HG03558 (cell line): ENCODE results near the gene TARBP2.

Experiments
- ATAC-seq: cut with Tn5 transposase; IDR thresholded peaks from one replicate; pipeline ENCODE4 v1.9.1; 2021; ENCODE audit warnings: moderate number of reproducible peaks; ENCODE audit not compliant: unreplicated experiment; ENCODE audit errors: extremely low read depth

Gene TARBP2, protein sequence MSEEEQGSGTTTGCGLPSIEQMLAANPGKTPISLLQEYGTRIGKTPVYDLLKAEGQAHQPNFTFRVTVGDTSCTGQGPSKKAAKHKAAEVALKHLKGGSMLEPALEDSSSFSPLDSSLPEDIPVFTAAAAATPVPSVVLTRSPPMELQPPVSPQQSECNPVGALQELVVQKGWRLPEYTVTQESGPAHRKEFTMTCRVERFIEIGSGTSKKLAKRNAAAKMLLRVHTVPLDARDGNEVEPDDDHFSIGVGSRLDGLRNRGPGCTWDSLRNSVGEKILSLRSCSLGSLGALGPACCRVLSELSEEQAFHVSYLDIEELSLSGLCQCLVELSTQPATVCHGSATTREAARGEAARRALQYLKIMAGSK

DNA sequence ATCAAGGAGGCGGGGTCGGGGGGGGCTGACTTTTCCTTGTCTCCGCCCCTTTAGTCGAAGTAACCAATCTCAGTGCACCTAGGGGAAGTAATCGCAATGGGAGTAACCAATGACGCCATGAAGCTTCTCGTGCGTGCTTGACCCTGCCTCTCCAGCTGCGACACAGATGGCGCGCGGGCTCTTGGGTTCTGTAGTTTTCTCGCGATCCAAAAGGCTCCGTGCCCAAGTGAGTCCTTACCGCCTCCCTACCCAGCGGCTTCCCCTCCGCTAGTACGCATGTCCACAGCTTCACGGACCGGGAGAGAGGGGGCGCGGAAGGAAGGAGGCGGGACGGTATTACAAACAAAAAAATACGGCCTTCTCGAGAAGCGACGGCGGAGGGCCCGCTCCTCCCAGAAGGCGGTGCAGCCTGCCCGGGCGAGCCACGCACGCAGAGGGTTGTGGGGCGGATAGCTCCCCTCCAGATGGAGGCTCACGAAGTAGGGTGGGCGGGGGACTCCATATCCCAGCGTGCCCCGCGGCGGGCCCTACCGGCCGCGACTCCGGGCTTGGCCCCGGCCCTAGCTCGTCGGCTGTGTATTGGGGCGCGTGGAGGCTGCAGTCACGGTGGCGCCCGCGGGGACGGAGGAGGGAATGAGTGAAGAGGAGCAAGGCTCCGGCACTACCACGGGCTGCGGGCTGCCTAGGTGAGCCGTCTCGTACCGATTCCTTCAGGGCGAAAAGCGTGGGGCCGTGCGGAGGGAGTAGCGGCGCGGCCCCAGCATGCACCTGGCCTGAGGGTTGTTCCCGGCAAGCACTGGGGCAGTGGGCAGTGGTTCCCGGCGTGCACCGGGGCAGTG lies at the start of gene TARBP2:
TARBP2 (plus strand) TSS at position 508 of the 839 bp plus-strand sequence; CDS start at position 634, 126 bp downstream.
- ATAC-seq, result peak; percentile 63

DNA sequence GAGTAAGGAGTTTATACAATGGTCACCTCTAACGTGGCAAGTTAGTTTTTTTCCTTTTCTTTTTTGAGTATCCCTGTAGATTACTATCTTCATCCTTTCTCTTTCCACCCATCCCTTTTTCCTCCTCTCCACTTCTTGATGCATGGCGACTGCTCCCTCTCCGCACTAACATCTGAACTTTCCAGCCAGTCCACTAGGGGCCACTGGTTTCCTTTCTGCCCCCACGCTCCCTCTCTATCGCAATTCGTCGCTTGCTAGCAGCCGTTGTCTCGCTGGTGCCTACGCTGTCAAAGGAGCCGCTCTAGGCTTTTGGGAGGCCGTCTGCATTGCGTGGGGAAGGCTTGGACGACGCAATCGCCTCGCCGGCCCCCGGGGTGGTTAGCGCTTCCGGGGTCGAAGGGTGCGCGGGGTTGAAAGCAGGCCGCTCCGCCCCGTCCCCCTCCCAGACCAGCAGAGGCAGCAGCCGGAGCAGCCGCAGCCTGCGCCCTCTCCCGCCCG lies 49.4 kb upstream of the TARBP2 start, which contains the start of gene PCBP2:
PCBP2 (plus strand) TSS at position 442 of the 498 bp plus-strand sequence. CDS start 2,699 bp downstream, outside the sequence.
- ATAC-seq, result peak; percentile 87

DNA sequence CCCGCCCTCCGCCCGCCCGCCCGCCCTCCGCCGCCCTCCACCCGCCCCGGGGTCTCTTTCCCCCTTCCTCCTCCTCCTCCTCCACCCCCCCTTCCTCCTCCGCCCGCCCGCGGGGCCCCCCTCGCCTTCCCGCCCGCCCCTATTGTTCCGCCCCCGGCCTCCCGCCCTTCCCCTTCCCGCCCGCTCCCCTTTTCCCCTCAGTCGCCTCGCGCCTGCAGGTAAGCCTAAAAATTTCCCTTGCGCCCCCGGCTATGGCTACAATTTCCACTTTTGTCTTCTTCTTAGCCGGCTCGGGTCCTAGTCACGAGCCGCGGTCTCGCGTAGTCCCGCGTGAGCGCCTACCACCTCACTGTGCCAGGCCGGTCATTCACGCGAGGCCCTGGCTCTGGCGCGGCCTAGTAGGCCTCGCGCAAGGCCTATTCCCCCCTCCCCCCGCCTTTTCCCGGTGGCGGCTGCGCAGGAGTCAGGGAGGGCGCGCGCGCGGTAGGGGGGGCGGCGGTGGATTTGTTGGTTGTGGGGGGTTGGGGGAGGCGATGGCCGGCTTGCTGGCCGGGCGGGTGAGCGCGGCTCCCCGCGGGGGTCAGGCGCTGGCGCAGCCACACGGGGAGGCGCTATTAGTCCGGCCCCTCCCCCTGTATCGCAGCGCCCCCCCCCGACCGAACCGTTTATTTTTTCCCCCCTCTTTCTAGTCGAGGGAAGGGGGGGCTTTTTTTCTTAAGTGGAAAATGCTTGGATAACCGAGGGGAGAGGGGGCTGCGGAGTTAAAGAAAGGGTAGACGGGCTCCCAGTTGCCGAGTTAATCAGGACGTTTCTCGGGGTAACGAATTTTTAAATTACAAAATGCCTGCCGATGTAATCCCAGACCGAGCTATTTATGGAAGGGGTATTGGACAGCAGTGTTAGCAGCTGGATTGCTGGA lies 48.7 kb upstream of the TARBP2 start:
- ATAC-seq, result no peak

DNA sequence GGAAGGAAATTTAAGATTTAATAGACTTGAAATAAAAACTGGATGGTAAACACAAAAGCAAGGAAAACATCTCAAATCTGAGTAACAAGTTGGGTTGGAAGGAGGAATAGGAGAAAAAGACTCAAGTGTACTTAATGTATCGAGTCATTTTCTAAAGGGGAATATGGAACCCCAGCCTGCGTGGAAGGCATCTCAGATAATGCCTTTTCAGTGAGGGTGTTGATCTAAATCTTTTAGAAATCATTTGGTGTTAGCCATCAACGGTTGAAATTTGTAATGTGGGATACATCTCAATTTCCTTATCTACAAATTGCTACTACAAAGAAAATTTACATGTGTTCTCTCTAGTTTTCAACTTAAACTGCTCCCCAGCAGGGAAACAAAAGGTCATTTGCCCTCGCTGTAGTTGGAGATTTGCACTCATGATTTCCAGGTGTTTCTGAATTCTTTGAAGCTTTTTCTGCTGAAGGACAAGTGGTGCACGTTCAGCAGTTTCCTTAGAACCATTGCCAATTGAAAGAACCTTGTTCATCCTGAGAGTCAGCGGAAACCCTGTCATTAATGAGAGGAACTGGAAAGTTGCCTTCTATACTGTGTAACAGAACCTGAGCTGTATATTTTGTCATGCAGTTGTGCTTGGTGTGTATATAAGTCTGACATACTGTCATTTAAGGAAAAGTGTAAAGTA lies 47.0 kb upstream of the TARBP2 start:
- ATAC-seq, result no peak

DNA sequence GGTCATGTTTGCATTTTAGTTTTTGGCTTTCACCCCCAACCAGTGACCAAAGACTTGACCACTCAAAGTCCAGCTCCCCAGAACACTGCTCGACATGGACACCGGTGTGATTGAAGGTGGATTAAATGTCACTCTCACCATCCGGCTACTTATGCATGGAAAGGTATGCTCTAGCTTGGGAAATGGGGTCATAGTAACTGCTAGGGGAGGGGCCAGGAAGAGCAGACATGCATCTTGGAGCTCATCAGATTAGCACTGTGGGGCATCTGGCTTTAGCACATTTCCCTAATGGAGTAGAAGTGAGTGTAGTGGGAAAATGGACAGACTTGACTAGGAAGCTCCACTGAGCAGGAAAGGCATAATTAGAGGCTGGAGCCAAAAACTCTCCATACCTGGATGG lies 46.4 kb upstream of the TARBP2 start:
- ATAC-seq, result no peak

DNA sequence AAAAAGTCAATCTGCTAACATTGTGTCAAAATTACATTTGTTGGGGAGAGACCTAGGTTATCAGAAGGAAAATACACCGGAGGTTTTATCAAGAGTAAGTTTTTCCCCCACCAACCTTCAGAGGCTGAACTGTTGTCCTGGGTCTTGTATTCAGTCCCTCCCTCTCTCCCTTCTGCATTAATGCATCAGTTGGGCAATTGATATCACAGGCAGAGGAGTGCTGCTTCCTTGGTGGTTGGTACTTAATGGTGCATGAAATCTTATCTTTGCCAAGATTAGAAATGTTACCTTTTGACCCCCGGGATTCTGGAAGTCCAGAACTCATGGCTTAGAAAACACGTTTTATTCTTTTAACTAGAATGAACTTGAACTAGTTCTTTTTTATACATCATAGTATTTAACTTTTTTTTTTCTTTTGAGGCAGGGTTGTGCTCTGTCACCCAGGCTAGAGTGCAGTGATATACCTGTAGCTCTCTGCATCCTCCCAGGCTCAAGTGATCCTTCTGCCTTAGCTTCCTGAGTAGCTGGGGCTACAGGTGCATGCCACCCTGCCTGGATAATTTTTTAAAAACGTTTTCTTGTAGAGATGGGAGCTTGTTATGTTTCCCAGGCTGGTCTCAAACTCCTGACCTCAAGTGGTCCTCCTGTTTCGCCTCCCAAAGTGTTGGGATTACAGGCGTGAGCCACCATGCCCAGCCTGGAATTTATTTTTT lies 44.3 kb upstream of the TARBP2 start:
- no peak for ATAC-seq

DNA sequence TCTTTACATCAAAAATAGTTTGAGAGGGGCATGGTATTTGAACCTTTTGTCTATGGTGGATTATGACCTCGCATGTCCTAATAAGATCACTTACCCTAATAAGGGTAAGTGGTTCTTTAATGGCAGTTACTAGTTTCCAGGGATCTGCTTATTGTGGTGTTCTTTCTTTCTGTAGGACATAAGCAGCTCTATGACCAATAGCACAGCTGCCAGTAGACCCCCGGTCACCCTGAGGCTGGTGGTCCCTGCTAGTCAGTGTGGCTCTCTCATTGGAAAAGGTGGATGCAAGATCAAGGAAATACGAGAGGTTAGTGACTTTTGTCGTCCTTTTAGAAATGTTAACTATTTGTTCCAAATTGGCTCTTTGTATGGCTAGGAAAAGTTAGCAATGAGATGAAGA lies 42.0 kb upstream of the TARBP2 start:
- no peak for ATAC-seq

DNA sequence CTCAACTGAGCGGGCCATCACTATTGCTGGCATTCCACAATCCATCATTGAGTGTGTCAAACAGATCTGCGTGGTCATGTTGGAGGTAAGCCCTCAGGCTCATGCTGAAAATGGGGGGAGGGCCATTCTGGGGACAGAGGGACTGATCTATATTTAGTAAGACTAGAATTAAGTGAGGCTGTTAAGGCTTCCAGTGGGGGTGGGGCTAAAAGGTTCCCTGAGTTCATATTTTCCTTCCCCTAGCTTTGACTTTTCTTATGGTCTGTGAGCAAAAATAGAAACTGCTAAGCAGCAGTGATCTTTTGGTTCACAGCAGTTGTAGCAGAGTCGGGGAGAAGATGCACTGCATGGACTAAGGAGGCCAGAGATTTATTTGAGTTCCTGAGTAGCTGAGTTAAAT lies 40.0 kb upstream of the TARBP2 start:
- no peak for ATAC-seq

DNA sequence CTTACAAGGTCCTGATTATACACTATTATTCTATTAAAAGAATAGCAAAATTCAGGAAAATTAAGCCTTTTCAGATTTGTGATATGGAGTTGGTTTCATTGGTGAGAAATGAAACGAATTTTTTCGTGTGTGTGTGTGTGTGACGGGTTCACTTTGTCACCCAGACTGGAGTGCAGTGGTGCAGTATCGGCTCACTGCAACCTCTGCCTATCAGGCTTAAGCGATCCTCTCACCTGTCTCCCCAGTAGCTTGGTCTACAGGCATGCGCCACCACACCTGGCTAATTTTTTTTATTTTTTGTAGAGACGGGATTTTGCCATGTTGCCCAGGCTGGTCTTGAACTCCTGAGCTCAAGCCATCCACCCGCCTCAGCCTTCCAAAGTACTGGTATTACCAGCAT lies 39.5 kb upstream of the TARBP2 start:
- ATAC-seq, result no peak

DNA sequence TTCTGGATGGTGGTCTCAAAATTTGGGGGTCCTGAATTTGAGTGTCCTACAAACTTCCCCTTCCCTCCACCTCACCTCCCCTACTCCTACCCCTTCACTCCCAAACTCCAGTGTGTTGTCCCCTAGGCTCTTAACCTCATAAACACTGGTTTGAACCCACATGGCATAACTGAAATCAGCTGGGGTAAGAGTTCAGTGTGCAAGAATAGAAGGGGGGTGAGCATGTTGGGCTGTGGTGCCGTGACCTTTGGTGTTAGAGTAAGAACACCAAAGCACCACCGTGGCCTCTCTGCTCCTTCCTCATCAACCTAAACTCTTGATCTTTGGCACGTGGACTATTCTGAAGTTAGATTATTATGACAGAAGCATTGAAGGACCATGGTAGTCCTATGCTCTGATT lies 38.1 kb upstream of the TARBP2 start:
- no peak for ATAC-seq

DNA sequence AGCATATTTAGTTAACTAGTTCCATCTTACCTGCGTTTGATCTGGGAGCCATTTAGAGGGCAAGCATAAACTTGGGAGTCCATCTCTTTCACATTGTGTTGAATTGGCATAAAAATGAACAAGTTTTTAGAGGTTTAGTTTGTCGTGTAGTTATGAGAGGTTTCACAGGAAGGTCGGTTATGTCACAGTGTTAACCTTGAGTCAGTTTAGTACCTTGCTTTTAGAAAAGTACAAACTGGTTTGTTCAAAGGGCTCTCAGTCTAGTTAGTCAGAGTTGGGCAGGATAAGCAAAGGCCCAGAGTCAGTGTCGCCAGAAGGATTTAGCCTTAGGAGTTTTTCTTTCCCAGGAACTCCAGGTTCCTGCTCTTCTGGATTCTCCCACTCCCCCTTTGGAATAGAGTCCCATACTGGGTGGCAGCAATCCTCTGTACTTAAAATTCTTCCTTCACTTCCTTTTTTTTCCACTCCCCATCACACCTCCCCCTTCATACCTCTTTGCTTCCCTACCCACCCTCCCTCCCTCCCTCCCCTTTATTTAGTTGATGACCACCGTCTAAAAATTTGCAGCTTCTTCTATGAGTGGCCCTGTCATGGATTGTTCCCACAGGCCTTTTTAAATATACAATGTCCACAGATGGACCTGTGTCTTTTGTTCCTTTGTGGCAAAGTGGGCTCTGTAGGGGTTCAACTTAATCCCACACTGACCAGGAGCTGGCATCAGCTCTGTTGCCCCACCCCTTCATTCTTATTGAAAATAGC lies 37.1 kb upstream of the TARBP2 start:
- ATAC-seq, result no peak

DNA sequence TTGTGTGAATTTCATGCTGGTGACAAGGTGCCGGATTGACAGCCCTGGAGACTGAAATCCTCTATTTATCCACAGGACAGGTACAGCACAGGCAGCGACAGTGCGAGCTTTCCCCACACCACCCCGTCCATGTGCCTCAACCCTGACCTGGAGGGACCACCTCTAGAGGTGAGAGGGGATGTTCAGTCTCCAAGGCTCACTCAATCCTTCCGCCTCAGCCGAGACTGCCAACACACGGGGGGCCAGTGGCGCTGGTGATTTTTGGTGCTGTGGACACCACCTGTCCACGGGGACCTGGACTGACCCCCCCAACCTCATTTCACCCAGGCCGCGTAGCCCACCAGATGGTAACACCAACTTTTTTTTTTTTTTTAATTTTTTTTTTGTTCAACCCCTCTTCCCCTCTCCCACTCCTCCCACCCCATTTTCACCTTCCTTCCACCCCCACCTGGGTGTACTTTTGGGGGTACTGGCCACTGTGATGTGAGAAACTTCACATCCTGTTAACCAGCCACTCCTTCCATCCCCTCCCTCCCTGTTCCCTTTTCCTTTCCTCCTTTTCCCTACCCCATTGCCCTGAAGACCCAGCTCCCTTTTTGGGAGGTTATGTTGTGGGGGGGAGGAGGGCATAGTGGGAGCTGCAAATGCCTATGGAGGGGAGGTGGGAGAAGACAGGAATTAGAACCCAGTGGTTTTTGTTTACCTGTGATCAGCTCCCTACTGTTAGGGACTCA lies 36.2 kb upstream of the TARBP2 start:
- no peak for ATAC-seq

DNA sequence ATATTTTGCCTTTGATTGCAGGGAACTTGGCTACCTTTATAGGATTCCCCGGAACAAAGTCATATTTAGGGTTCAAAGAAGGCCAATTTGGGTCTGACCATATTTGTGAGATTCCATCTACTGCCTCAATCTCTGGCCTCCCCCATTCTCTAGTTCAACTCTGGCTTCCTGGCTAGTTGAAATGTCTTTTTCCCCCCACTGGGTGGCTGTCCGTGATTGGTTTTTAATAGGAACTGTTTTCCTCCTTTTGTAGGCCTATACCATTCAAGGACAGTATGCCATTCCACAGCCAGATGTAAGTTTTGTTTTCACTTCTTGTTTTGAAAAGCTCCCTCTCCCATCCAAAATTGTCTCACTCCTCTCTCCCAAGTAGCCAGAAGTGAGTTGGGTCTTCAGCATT lies 35.4 kb upstream of the TARBP2 start:
- ATAC-seq, result no peak

DNA sequence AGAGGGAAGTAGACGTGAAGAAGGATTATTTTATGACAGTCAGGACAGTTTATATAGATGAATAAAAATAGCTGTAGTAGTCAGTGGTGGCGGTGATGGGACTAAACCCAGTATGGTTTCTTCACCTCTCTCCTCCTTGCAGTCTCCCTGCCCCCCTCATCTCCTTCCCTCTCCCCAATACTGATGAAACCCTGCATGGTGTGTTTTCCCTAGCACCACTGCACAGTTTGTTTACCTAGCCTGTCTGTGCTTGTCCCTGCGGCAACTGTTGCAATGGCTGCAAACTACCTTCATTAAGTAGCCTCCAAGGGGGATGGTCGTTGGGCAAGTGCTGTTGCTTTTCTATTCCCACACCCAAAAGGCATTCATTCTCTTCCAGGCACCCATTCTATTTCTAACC lies 34.4 kb upstream of the TARBP2 start:
- ATAC-seq, result no peak

DNA sequence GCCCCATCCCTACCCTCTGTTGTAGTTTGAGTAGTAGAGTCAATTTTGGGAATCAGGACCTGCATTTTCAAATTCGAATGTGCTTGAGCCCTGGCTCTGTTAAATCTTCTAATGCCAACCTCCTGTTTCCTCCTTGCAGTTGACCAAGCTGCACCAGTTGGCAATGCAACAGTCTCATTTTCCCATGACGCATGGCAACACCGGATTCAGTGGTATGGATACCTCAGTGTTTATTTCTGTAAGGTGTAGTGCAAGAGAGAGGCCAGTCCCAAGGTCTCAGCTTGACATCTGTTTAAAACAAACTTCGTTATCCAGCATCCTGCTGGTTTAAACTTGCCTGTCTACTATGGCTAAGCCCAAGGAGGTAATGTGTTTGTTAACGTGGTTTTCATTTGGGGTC lies 34.0 kb upstream of the TARBP2 start:
- ATAC-seq, result no peak

DNA sequence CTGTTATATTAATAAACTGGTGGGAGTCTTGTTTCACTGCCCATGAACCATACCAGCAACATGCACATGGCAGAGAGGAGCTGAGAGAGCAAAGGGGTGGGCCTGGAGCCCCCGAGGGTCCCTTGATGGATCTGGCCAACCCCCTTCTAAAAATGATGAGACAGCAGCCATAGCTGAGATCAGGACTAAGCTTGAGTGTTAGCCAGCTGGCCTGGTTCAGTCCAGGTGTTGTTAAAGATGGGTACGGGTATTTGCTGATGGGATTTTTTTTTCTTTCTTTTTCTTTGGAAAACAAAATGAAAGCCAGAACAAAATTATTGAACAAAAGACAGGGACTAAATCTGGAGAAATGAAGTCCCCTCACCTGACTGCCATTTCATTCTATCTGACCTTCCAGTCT lies 33.2 kb upstream of the TARBP2 start:
- ATAC-seq, result no peak

DNA sequence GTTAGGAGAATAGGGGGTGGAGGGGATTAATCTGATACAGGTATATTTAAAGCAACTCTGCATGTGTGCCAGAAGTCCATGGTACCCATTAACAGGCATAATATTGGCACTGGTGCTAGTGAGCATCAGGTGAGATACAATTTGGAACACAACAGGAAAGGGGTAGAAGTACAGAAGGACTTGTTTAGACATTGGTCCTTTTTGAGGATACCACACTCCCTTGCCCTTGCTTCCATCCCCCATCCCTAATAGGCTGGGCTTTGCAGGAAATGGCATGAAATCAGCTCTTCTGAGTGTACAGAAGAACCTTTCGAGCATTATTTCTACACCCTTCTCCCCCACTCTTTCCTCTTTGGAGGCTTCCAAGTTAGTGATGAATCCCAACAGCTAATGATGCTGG lies 32.8 kb upstream of the TARBP2 start:
- no peak for ATAC-seq
